Measurements from ENCODE around the gene CDHR2. TPM values are rescaled to one million over a fixed set of nuclear protein-coding genes. Genes with fewer than 3 reads are reported as not detected.

Gene CDHR2
- total RNA-seq, 1 experiment from 2014 or later = 7.8 TPM

DNA sequence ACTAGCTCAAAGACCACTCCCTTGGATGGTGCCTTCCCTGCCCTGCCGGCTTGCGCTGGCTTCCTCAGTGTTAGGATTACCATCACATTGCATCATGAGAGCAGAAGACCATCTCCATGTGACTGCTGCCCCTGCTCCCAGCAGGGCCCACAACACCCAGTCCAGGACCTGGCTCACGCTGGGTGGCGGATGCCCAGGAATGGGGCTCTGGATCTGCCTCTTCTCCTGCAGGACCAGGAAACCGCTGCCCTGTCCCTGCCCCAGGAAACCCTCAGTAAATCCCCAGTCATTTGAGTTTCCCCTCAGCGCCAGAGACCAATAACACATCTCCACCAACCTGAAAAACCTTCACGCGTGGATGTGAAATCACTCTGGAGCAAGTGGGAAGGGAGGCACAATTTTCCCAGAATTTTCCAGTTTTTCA lies 8.7 kb upstream of the CDHR2 start:
- no peaks in the 10 kb centered on the region for H3K9me3 Mint-ChIP-seq (ENCODE audit: low read depth, unreplicated experiment)
- peak overlapping the region; percentile 19 for H3K27ac Mint-ChIP-seq (ENCODE audit: unreplicated experiment)
- TF ChIP-seq, protein P1, sequence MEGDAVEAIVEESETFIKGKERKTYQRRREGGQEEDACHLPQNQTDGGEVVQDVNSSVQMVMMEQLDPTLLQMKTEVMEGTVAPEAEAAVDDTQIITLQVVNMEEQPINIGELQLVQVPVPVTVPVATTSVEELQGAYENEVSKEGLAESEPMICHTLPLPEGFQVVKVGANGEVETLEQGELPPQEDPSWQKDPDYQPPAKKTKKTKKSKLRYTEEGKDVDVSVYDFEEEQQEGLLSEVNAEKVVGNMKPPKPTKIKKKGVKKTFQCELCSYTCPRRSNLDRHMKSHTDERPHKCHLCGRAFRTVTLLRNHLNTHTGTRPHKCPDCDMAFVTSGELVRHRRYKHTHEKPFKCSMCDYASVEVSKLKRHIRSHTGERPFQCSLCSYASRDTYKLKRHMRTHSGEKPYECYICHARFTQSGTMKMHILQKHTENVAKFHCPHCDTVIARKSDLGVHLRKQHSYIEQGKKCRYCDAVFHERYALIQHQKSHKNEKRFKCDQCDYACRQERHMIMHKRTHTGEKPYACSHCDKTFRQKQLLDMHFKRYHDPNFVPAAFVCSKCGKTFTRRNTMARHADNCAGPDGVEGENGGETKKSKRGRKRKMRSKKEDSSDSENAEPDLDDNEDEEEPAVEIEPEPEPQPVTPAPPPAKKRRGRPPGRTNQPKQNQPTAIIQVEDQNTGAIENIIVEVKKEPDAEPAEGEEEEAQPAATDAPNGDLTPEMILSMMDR (IDR thresholded peaks at IDR 0.05; ENCODE audit: unreplicated experiment) = no peak
- peaks cover 80% of the 10 kb centered on the region for H3K36me3 Mint-ChIP-seq (ENCODE audit: insufficient read depth, unreplicated experiment)
- DNase-seq = no peak
- H3K4me3 Mint-ChIP-seq (ENCODE audit: low read depth, unreplicated experiment) = no peak overlapping the region
- CTCF ChIA-PET = no interaction called here
- intact Hi-C loops (cut with micrococcal nuclease; ENCODE audit: unreplicated experiment) = loop anchor here (5.0 kb wide), 1 partner anchor 72 kb away; the partner anchor contains the start of gene GPRIN1
- no TSS peak for BruUV-seq (replicated peaks)
- no peaks in the 10 kb centered on the region for H3K27me3 Mint-ChIP-seq (ENCODE audit: unreplicated experiment)
- peaks cover 71% of the 10 kb centered on the region for H3K4me1 Mint-ChIP-seq (ENCODE audit: low read depth, unreplicated experiment)

DNA sequence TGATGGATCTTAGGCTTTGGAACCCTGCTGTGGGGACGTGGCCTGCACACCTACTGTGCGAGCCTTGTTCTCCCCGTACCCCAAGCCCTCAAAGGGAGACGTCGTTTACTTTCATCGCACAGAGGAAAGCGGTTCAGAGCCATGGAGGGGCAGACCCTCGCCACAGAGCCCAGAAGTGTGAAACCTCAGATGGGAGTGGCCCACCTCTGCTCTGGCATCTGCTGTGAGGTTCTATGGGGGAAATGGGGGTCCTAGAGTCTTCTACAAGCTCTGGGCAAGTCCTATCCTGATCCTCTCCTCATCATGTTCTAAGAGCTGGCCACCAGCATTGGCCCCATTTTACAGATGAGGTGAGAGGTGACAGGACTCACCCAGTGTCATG lies 8.2 kb upstream of the CDHR2 start:
- Mint-ChIP-seq H3K4me3 (ENCODE audit: low read depth, unreplicated experiment) (no peak overlapping the region), H3K9me3 (ENCODE audit: low read depth, unreplicated experiment) (no peaks in the 10 kb centered on the region), H3K27me3 (ENCODE audit: unreplicated experiment) (no peaks in the 10 kb centered on the region), H3K4me1 (ENCODE audit: low read depth, unreplicated experiment) (peaks cover 71% of the 10 kb centered on the region), H3K36me3 (ENCODE audit: insufficient read depth, unreplicated experiment) (peaks cover 80% of the 10 kb centered on the region), H3K27ac (ENCODE audit: unreplicated experiment) (peak overlapping the region; percentile 19)
- BruUV-seq (replicated peaks) = no TSS peak
- TF ChIP-seq, protein P1 (IDR thresholded peaks at IDR 0.05; ENCODE audit: unreplicated experiment) = no peak
- CTCF ChIA-PET = no interaction called here
- intact Hi-C loops (cut with micrococcal nuclease; ENCODE audit: unreplicated experiment) = loop anchor here (5.0 kb wide), 1 partner anchor 71 kb away; the partner anchor contains the start of gene GPRIN1
- DNase-seq = no peak

DNA sequence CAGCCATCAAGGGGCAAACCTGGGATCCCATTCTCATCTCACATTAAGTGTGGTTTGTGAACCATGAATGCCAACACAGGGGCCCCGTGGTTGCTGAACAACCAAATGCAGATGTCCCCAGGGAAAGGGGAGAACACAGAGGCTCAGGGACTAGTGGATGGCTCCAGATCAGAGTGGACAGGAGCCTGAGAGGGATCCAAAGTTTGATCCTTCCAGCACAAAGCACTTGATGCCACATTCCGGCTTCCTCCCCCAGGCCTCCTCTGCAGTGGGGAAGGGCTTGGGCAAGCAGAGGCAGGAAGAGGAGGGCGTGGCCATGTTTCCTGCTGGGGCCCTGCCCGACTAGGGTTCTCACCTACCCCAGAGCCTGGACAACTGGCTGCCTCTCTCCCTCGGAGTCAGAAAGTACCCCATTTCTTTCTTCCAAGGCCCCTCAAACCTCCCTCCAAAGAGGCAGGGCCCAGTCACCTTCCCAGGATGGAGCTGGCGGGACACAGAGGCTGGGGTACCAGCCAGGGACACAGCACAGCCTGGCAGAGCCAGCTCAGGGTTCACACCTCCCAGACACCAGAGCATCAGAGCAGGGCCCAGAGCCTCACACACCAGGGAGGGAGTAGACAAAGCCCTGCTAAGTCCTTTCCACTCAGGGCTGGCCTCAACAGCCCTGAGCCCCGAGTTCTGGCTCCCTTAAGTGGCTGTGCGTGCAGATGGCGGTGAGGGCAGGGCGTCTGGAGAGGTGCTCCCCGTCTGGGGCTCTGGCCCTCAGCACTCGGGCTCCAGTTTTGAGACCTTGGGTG lies 7.6 kb upstream of the CDHR2 start:
- Mint-ChIP-seq H3K36me3 (ENCODE audit: insufficient read depth, unreplicated experiment) (peaks cover 79% of the 10 kb centered on the region), H3K9me3 (ENCODE audit: low read depth, unreplicated experiment) (no peaks in the 10 kb centered on the region), H3K27me3 (ENCODE audit: unreplicated experiment) (no peaks in the 10 kb centered on the region), H3K4me3 (ENCODE audit: low read depth, unreplicated experiment) (peak overlapping the region; percentile 84), H3K4me1 (ENCODE audit: low read depth, unreplicated experiment) (peaks cover 76% of the 10 kb centered on the region), H3K27ac (ENCODE audit: unreplicated experiment) (peak overlapping the region; percentile 82)
- intact Hi-C loops (cut with micrococcal nuclease; ENCODE audit: unreplicated experiment) = loop anchor here (5.0 kb wide), 1 partner anchor 71 kb away; the partner anchor contains the start of gene GPRIN1
- CTCF ChIA-PET = no interaction called here
- TF ChIP-seq, protein P1 (IDR thresholded peaks at IDR 0.05; ENCODE audit: unreplicated experiment) = no peak
- BruUV-seq (replicated peaks) = no TSS peak
- DNase-seq = peak; percentile 72

DNA sequence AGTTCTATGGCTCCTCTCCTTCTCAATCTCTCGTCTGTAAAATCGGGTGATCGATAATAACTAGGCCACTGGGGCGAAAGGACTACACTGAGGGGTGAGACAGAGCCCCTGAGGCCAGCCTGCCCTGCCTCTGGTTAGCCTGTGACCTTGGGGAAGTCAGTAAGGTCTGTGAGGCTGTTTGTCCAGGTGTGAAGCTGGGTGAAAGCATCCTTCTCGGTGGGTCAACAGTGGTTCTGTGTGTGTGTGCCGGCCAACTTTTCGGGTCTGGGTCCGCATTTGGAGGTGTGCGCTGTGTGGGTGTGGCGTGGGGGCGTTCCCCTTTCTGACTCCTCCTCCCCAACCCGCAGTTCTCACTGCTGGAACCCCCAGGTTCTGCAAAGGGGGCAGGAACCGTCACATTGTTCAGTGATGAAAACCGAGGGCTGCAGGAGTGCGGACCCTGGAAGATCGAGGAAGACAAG lies 7.0 kb upstream of the CDHR2 start:
- Mint-ChIP-seq H3K27ac (ENCODE audit: unreplicated experiment) (peak overlapping the region; percentile 82), H3K36me3 (ENCODE audit: insufficient read depth, unreplicated experiment) (peaks cover 72% of the 10 kb centered on the region), H3K9me3 (ENCODE audit: low read depth, unreplicated experiment) (no peaks in the 10 kb centered on the region), H3K27me3 (ENCODE audit: unreplicated experiment) (no peaks in the 10 kb centered on the region), H3K4me3 (ENCODE audit: low read depth, unreplicated experiment) (peak overlapping the region; percentile 84), H3K4me1 (ENCODE audit: low read depth, unreplicated experiment) (peaks cover 78% of the 10 kb centered on the region)
- CTCF ChIA-PET = interaction anchor here (1.1 kb wide), 1 partner anchor 94 kb away, joined by 3 read pairs; the partner anchor contains the start of gene FAF2
- intact Hi-C loops (cut with micrococcal nuclease; ENCODE audit: unreplicated experiment) = loop anchor here (5.0 kb wide), 1 partner anchor 70 kb away; the partner anchor contains the start of gene GPRIN1
- TF ChIP-seq, protein P1 (IDR thresholded peaks at IDR 0.05; ENCODE audit: unreplicated experiment) = no peak
- TSS peak; percentile 10 for BruUV-seq (replicated peaks)
- no peak for DNase-seq
